ENCODE measurements around the gene BRMS1.

Gene BRMS1

GRCh38 chr11:66328031-66328301 lies 16.9 kb downstream of the BRMS1 start:
- no peak for TF ChIP-seq MYC (IDR thresholded peaks at IDR 0.05; ENCODE audit: low read depth, low read length)
- TF ChIP-seq MAX (IDR thresholded peaks at IDR 0.05; ENCODE audit: low read depth, low read length): no peak
- TF ChIP-seq CTCF (IDR thresholded peaks at IDR 0.05; ENCODE audit: low read depth, low read length): no peak
- TF ChIP-seq POLR2A (IDR thresholded peaks at IDR 0.05; ENCODE audit: extremely low read depth, insufficient read length): no peak
- no peak for DNase-seq (ENCODE audit: low read depth)
- H3K4me3 ChIP-seq (ENCODE audit: low read depth, low read length): no peak overlapping the region

- TF ChIP-seq MAX (IDR thresholded peaks at IDR 0.05; ENCODE audit: low read depth, low read length): no peak
- DNase-seq (ENCODE audit: low read depth): no peak
- no peak overlapping the region for H3K4me3 ChIP-seq (ENCODE audit: low read depth, low read length)
These were observed 17.5 kb downstream of the BRMS1 start for GRCh38 chr11:66327171-66328030.

GRCh38 chr11:66326261-66327111 lies 18.4 kb downstream of the BRMS1 start:
- H3K4me3 ChIP-seq (ENCODE audit: low read depth, low read length): no peak overlapping the region
- TF ChIP-seq MYC (IDR thresholded peaks at IDR 0.05; ENCODE audit: low read depth, low read length) (no peak), POLR2A (IDR thresholded peaks at IDR 0.05; ENCODE audit: extremely low read depth, insufficient read length) (no peak), CTCF (IDR thresholded peaks at IDR 0.05; ENCODE audit: low read depth, low read length) (no peak), MAX (IDR thresholded peaks at IDR 0.05; ENCODE audit: low read depth, low read length) (no peak)
- DNase-seq (ENCODE audit: low read depth): peak; percentile 44

- TF ChIP-seq MAX (IDR thresholded peaks at IDR 0.05; ENCODE audit: low read depth, low read length) (peak; percentile 25; the same call in 1 of the 2 replicates), MYC (IDR thresholded peaks at IDR 0.05; ENCODE audit: low read depth, low read length) (no peak), POLR2A (IDR thresholded peaks at IDR 0.05; ENCODE audit: extremely low read depth, insufficient read length) (no peak), CTCF (IDR thresholded peaks at IDR 0.05; ENCODE audit: low read depth, low read length) (no peak)
- no peak overlapping the region for H3K4me3 ChIP-seq (ENCODE audit: low read depth, low read length)
- DNase-seq (ENCODE audit: low read depth): peak; percentile 50
These were observed 19.6 kb downstream of the BRMS1 start for GRCh38 chr11:66325263-66325671.

- no peak for DNase-seq (ENCODE audit: low read depth)
- TF ChIP-seq MYC (IDR thresholded peaks at IDR 0.05; ENCODE audit: low read depth, low read length) (no peak), CTCF (IDR thresholded peaks at IDR 0.05; ENCODE audit: low read depth, low read length) (no peak), MAX (IDR thresholded peaks at IDR 0.05; ENCODE audit: low read depth, low read length) (no peak), POLR2A (IDR thresholded peaks at IDR 0.05; ENCODE audit: extremely low read depth, insufficient read length) (no peak)
- H3K4me3 ChIP-seq (ENCODE audit: low read depth, low read length): no peak overlapping the region
These were observed 20.2 kb downstream of the BRMS1 start for GRCh38 chr11:66324664-66325063.

GRCh38 chr11:66323684-66324083 lies 21.2 kb downstream of the BRMS1 start:
- no peak for TF ChIP-seq POLR2A (IDR thresholded peaks at IDR 0.05; ENCODE audit: extremely low read depth, insufficient read length)
- no peak for TF ChIP-seq MAX (IDR thresholded peaks at IDR 0.05; ENCODE audit: low read depth, low read length)
- TF ChIP-seq CTCF (IDR thresholded peaks at IDR 0.05; ENCODE audit: low read depth, low read length): no peak
- TF ChIP-seq MYC (IDR thresholded peaks at IDR 0.05; ENCODE audit: low read depth, low read length): no peak
- no peak for DNase-seq (ENCODE audit: low read depth)
- H3K4me3 ChIP-seq (ENCODE audit: low read depth, low read length): no peak overlapping the region
